Nephron progenitor cell (in vitro differentiated cells): ENCODE measurements around the gene SOS1.
"Not testable (repeated sequence)": the region's sequence is repeated elsewhere in the genome, so short reads cannot be mapped to it uniquely, and the experiment has no call there.

Experiments used
- DNase-seq: peaks from one replicate; pipeline ENCODE4 v3.0.0; 2021
- H3K27ac Mint-ChIP-seq: 2 replicates; pipeline ENCODE4 v1.8.0; 2021; ENCODE audit warnings: mild to moderate bottlenecking, moderate library complexity, mixed read lengths
- H3K27me3 Mint-ChIP-seq: 2 replicates; pipeline ENCODE4 v1.8.0; 2021; ENCODE audit warnings: mild to moderate bottlenecking, low read depth, mixed read lengths; ENCODE audit not compliant: poor library complexity
- H3K36me3 Mint-ChIP-seq: 2 replicates; pipeline ENCODE4 v1.8.0; 2021; ENCODE audit warnings: low read depth, mixed read lengths
- H3K4me1 Mint-ChIP-seq: 2 replicates; pipeline ENCODE4 v1.8.0; 2021; ENCODE audit warnings: mixed read lengths
- H3K4me3 Mint-ChIP-seq: 2 replicates; pipeline ENCODE4 v1.8.0; 2021; ENCODE audit warnings: mild to moderate bottlenecking, moderate library complexity, mixed read lengths
- H3K9me3 Mint-ChIP-seq: 2 replicates; pipeline ENCODE4 v1.8.0; 2021; ENCODE audit warnings: mild to moderate bottlenecking, moderate library complexity, mixed read lengths
- CTCF ChIP-seq: fragments of 200-600 bp; sonication (generic); IDR thresholded peaks from 2 replicates; pipeline ENCODE4 v1.5.0; 2021; ENCODE audit warnings: antibody characterized with exemption

Gene SOS1

GRCh38 chr2:39058101-39058500, 62.8 kb downstream of the SOS1 start:
- Mint-ChIP-seq H3K4me1 (peaks cover 14% of the 10 kb centered on the region), H3K27me3 (no peaks in the 10 kb centered on the region), H3K27ac (no peak overlapping the region), H3K36me3 (peaks cover 26% of the 10 kb centered on the region), H3K9me3 (no peaks in the 10 kb centered on the region), H3K4me3 (no peak overlapping the region)
- no peak for DNase-seq
- no peak for TF ChIP-seq CTCF

GRCh38 chr2:39052665-39053064, 68.2 kb downstream of the SOS1 start:
- peaks cover 63% of the 10 kb centered on the region for H3K36me3 Mint-ChIP-seq
- H3K27me3 Mint-ChIP-seq, DNase-seq, H3K4me3 Mint-ChIP-seq, H3K4me1 Mint-ChIP-seq, H3K27ac Mint-ChIP-seq, H3K9me3 Mint-ChIP-seq: not testable (repeated sequence)

- no peak overlapping the region for H3K27ac Mint-ChIP-seq
- peaks cover 73% of the 10 kb centered on the region for H3K36me3 Mint-ChIP-seq
- no peak for DNase-seq
- TF ChIP-seq CTCF = no peak
- H3K4me1 Mint-ChIP-seq = no peaks in the 10 kb centered on the region
- no peaks in the 10 kb centered on the region for H3K9me3 Mint-ChIP-seq
- H3K4me3 Mint-ChIP-seq = no peak overlapping the region
- H3K27me3 Mint-ChIP-seq = no peaks in the 10 kb centered on the region
Observed at GRCh38 chr2:39050109-39050508, 70.7 kb downstream of the SOS1 start.

- Mint-ChIP-seq H3K4me1 (no peaks in the 10 kb centered on the region), H3K4me3 (no peak overlapping the region), H3K27ac (no peak overlapping the region), H3K9me3 (no peaks in the 10 kb centered on the region), H3K27me3 (no peaks in the 10 kb centered on the region), H3K36me3 (peaks cover 56% of the 10 kb centered on the region)
- no peak for TF ChIP-seq CTCF
- DNase-seq = no peak
Observed at GRCh38 chr2:39039072-39039471, 81.8 kb downstream of the SOS1 start.

GRCh38 chr2:39033980-39034379, 86.9 kb downstream of the SOS1 start:
- no peak for DNase-seq
- no peak for TF ChIP-seq CTCF
- H3K27ac Mint-ChIP-seq = no peak overlapping the region
- H3K36me3 Mint-ChIP-seq = peaks cover 51% of the 10 kb centered on the region
- no peak overlapping the region for H3K4me3 Mint-ChIP-seq
- no peaks in the 10 kb centered on the region for H3K27me3 Mint-ChIP-seq
- H3K9me3 Mint-ChIP-seq = no peaks in the 10 kb centered on the region
- no peaks in the 10 kb centered on the region for H3K4me1 Mint-ChIP-seq

- Mint-ChIP-seq H3K27ac (no peak overlapping the region), H3K27me3 (no peaks in the 10 kb centered on the region), H3K9me3 (no peaks in the 10 kb centered on the region), H3K4me3 (no peak overlapping the region), H3K36me3 (peaks cover 39% of the 10 kb centered on the region), H3K4me1 (peaks cover 16% of the 10 kb centered on the region)
- no peak for DNase-seq
- no peak for TF ChIP-seq CTCF
Observed at GRCh38 chr2:39027421-39027820, 93.4 kb downstream of the SOS1 start.

- H3K4me3 Mint-ChIP-seq = no peak overlapping the region
- H3K9me3 Mint-ChIP-seq = no peaks in the 10 kb centered on the region
- no peak overlapping the region for H3K27ac Mint-ChIP-seq
- H3K36me3 Mint-ChIP-seq = peaks cover 20% of the 10 kb centered on the region
- H3K4me1 Mint-ChIP-seq = peaks cover 20% of the 10 kb centered on the region
- no peak for TF ChIP-seq CTCF
- DNase-seq = no peak
- no peaks in the 10 kb centered on the region for H3K27me3 Mint-ChIP-seq
Observed at GRCh38 chr2:39024833-39025232, 96.0 kb downstream of the SOS1 start.
